Omental fat pad (tissue), 4 donors: ENCODE data around the gene CHST10. TPM values are rescaled to one million over a fixed set of nuclear protein-coding genes. Genes with fewer than 3 reads are reported as not detected.

Experiments
- ATAC-seq: fragments of 150-250 bp; one replicate; pipeline ENCODE4 v1.9.1; 2016; ENCODE audit warnings: mild to moderate bottlenecking, moderate library complexity; ENCODE audit not compliant: low FRiP score
- DNase-seq: peaks from one replicate; pipeline ENCODE4 v3.0.0-alpha.2; 2019; ENCODE audit warnings: low spot score
- CTCF ChIP-seq, 3 donors: fragments of 450-650 bp; IDR thresholded peaks; one replicate each; pipeline ENCODE4 v1.5.1; 2016 to 2017; ENCODE audit warnings: antibody characterized with exemption in 3 of 3, mild to moderate bottlenecking in 3 of 3, moderate library complexity in 2 of 3
- total RNA-seq, 4 donors: library from RNA; depleted of rRNA; stranded (reverse); fragments of >200 nt; gene quantifications; one replicate each; pipeline ENCODE4 v1.1.0, GENCODE V29; 2016

The CHST10 gene
- total RNA-seq, 4 donors from 2014 or later, result 6.9 to 13.2 (median 9.5) TPM

- no peak for TF ChIP-seq CTCF (IDR thresholded peaks at IDR 0.05)
- ATAC-seq (no peak), DNase-seq (no peak)
Observed at GRCh38 chr2:100416397-100416934, 1.0 kb downstream of the CHST10 start.

- no peak for DNase-seq
- no peak for TF ChIP-seq CTCF (IDR thresholded peaks at IDR 0.05)
- no peak for ATAC-seq
Observed at GRCh38 chr2:100413571-100413970, 3.9 kb downstream of the CHST10 start.

- DNase-seq (no peak), ATAC-seq (no peak)
- no peak for TF ChIP-seq CTCF (IDR thresholded peaks at IDR 0.05)
Observed at GRCh38 chr2:100412881-100413321, 4.6 kb downstream of the CHST10 start.

GRCh38 chr2:100412466-100412865 lies 5.0 kb downstream of the CHST10 start:
- DNase-seq, result no peak
- no peak for TF ChIP-seq CTCF (IDR thresholded peaks at IDR 0.05)
- no peak for ATAC-seq

GRCh38 chr2:100411841-100412292 lies 5.6 kb downstream of the CHST10 start:
- ATAC-seq, result no peak
- no peak for TF ChIP-seq CTCF (IDR thresholded peaks at IDR 0.05)
- DNase-seq, result no peak

- DNase-seq, result no peak
- TF ChIP-seq CTCF (IDR thresholded peaks at IDR 0.05), result no peak
- ATAC-seq, result no peak
Observed at GRCh38 chr2:100409975-100410647, 7.4 kb downstream of the CHST10 start.

GRCh38 chr2:100409461-100409860 lies 8.0 kb downstream of the CHST10 start:
- ATAC-seq (no peak), DNase-seq (no peak)
- TF ChIP-seq CTCF (IDR thresholded peaks at IDR 0.05), result no peak
